ENCODE measurements around the gene PILRA. TPM values are rescaled to one million over a fixed set of nuclear protein-coding genes. Genes with fewer than 3 reads are reported as not detected.

PILRA gene
- total RNA-seq (2022; extraction: Qiagen RNA extraction; ENCODE audit: low read depth): 3.3 to 6.0 TPM (median 5.8 TPM) in 5 replicates

DNA sequence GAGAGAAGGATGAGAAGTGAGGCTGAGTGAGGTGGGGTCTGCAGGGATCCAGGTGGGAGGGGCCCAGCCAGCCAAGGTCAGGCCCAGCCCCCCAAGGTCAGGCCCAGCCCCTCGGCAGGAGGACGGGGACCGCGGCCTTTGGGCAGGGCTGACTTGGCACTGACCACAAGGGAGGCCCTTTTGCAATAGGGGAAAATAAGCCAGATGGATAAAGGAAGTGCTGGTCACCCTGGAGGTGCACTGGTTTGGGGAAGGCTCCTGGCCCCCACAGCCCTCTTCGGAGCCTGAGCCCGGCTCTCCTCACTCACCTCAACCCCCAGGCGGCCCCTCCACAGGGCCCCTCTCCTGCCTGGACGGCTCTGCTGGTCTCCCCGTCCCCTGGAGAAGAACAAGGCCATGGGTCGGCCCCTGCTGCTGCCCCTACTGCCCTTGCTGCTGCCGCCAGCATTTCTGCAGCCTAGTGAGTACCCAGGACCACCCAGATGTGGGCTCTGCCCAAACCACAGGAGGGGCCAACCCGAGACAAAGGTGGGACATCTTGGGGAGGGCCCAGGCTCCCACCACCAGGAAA is at the start of gene PILRA:
PILRA (plus strand) TSS at position 227 of the 571 bp plus-strand sequence; CDS start at position 397, 170 bp downstream.

DNA sequence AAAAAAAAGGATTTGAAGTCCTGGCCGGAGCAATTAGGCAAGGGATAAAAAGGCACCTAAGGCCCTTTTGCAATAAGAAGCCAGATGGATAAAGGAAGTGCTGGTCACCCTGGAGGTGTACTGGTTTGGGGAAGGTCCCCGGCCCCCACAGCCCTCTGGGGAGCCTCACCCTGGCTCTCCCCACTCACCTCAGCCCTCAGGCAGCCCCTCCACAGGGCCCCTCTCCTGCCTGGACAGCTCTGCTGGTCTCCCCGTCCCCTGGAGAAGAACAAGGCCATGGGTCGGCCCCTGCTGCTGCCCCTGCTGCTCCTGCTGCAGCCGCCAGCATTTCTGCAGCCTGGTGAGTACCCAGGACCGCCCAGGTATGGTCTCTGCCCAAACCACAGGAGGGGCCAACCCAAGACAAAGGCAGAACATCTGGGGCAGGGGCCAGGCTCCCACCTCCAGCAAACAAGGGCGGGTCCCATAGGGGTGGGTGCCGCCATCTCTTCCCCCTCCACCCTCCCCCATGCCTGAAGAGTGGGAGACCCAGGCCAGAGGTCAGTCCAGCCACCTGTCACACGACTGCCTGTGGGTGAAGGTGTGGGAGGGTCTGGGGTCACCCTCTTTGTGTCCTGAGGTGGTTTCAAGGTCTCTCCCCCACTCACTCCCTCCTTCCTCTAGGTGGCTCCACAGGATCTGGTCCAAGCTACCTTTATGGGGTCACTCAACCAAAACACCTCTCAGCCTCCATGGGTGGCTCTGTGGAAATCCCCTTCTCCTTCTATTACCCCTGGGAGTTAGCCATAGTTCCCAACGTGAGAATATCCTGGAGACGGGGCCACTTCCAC is 15.0 kb upstream of the PILRA start, which contains the start of gene PILRB:
PILRB (plus strand) TSS at position 91 of the 830 bp plus-strand sequence; CDS start at position 277, 186 bp downstream.

DNA sequence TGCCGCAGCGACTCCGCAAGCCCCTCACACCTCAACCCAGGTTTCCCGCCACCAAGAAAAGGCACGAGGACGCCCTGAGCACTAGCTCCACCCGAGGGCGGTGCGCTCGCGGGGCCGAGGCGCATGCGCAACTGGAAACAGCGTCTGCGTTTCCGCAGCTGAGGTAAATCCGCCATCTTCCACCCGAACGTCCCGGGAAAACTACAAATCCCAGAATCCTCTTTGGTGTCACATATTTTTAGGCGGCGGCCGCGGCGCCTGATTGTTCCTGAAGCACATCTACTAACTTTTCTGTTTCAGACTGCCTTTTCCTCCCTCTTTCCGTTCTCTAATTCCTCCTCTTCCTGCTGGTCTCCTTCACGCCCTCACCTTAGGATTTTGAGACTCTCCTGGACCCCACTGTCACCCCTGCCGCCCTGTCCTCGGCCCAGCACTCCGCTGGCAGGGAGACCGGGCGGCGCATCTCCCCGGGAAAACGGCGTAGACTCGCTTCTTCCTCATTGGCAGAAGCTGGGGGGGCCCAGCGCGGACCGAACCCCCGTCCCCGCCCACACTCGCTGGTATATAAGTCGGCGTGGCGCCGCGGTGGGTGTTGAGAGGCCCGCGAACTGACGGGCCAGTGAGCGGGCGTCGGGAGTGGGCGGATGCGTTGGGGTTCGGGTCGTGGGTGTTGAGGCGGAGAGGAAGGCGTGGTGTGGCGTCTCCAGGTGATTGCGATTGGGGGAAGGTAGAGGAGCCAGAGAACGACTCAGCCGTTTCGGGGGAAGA is 55.1 kb downstream of the PILRA start, which contains the start of gene ZCWPW1:
ZCWPW1 (minus strand) TSS at position 505 of the 768 bp plus-strand sequence. CDS start 8,054 bp downstream, outside the sequence.

DNA sequence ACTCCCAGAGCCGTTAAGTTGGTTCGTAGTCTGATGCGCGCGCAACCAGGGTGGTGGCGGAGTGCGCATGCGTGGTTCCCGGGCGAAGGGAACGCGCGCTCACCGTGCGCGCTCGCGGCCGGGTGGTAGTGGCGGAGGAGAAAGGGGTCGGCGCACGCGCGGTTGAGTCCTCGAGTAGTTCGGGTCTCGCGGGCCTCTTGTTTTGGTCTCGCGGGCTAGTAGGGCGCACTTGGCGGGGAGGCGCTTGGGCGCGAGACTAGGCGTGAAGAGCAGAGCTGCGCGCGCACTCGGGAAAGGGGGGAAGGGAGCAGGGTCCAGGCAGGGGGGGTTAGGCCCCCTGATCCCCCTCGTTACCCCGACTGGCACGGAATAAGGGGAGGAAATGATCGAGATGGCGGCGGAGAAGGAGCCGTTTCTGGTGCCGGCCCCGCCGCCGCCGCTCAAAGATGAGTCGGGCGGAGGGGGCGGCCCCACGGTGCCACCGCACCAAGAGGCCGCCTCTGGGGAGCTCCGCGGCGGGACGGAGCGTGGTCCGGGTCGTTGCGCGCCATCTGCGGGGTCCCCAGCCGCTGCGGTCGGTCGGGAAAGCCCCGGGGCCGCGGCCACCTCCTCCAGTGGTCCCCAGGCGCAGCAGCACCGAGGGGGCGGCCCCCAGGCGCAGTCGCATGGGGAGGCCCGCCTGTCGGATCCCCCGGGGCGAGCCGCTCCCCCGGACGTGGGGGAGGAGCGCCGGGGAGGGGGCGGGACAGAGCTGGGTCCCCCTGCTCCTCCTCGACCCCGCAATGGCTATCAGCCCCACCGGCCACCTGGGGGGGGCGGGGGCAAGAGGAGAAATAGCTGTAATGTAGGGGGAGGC is 56.6 kb downstream of the PILRA start, which contains the start of gene MEPCE:
MEPCE (plus strand) TSS at position 195 of the 856 bp plus-strand sequence; CDS start at position 383, 188 bp downstream.

Other genes with a start within 250 kb of the PILRA start
- gene MBLAC1, start 246.5 kb upstream of the PILRA start, total RNA-seq (2022; extraction: Qiagen RNA extraction; ENCODE audit: low read depth): 2.7 to 3.8 TPM (median 3.1 TPM) in 5 replicates
- 141 to 188 TPM (median 175 TPM) in 5 replicates for gene LAMTOR4, start 224.6 kb upstream of the PILRA start, total RNA-seq (2022; extraction: Qiagen RNA extraction; ENCODE audit: low read depth)
- gene TRAPPC14, start 214.8 kb upstream of the PILRA start, total RNA-seq (2022; extraction: Qiagen RNA extraction; ENCODE audit: low read depth): 8.7 to 16.1 TPM (median 12.9 TPM) in 5 replicates
- gene GAL3ST4, start 204.9 kb upstream of the PILRA start, total RNA-seq (2022; extraction: Qiagen RNA extraction; ENCODE audit: low read depth): 0.07 to 0.08 TPM in 2 of 5 replicates, not detected in the others
- 0.54 to 1.1 TPM (median 0.96 TPM) in 5 replicates for gene GPC2, start 196.1 kb upstream of the PILRA start, total RNA-seq (2022; extraction: Qiagen RNA extraction; ENCODE audit: low read depth)
- 0.10 to 0.50 TPM (median 0.20 TPM) in 4 of 5 replicates, not detected in the other for gene STAG3, start 195.6 kb upstream of the PILRA start, total RNA-seq (2022; extraction: Qiagen RNA extraction; ENCODE audit: low read depth)
- not detected in 5 replicates for gene PVRIG, start 153.5 kb upstream of the PILRA start, total RNA-seq (2022; extraction: Qiagen RNA extraction; ENCODE audit: low read depth)
- gene SPDYE3, start 65.8 kb upstream of the PILRA start, total RNA-seq (2022; extraction: Qiagen RNA extraction; ENCODE audit: low read depth): not detected in 5 replicates
- gene PILRB, start 15.4 kb upstream of the PILRA start, total RNA-seq (2022; extraction: Qiagen RNA extraction; ENCODE audit: low read depth): 17.3 to 30.3 TPM (median 27.1 TPM) in 5 replicates
- gene ZCWPW1, start 55.2 kb downstream of the PILRA start, total RNA-seq (2022; extraction: Qiagen RNA extraction; ENCODE audit: low read depth): 0.85 to 2.2 TPM (median 1.3 TPM) in 5 replicates
- gene MEPCE, start 56.3 kb downstream of the PILRA start, total RNA-seq (2022; extraction: Qiagen RNA extraction; ENCODE audit: low read depth): 37.3 to 48.6 TPM (median 43.9 TPM) in 5 replicates
- gene PPP1R35, start 63.0 kb downstream of the PILRA start, total RNA-seq (2022; extraction: Qiagen RNA extraction; ENCODE audit: low read depth): 34.7 to 61.6 TPM (median 57.5 TPM) in 5 replicates
- 0.21 to 0.98 TPM (median 0.66 TPM) in 5 replicates for gene SPACDR, start 90.8 kb downstream of the PILRA start, total RNA-seq (2022; extraction: Qiagen RNA extraction; ENCODE audit: low read depth)
- 27.2 to 39.5 TPM (median 29.3 TPM) in 5 replicates for gene TSC22D4, start 105.7 kb downstream of the PILRA start, total RNA-seq (2022; extraction: Qiagen RNA extraction; ENCODE audit: low read depth)
- gene NYAP1, start 110.4 kb downstream of the PILRA start, total RNA-seq (2022; extraction: Qiagen RNA extraction; ENCODE audit: low read depth): 0.64 to 1.6 TPM (median 1.2 TPM) in 5 replicates
- 9.7 to 15.0 TPM (median 14.0 TPM) in 5 replicates for gene AGFG2, start 165.7 kb downstream of the PILRA start, total RNA-seq (2022; extraction: Qiagen RNA extraction; ENCODE audit: low read depth)
- 0.42 to 0.76 TPM (median 0.55 TPM) in 3 of 5 replicates, not detected in the others for gene SAP25, start 200.4 kb downstream of the PILRA start, total RNA-seq (2022; extraction: Qiagen RNA extraction; ENCODE audit: low read depth)
- 8.9 to 16.3 TPM (median 13.9 TPM) in 5 replicates for gene LRCH4, start 212.6 kb downstream of the PILRA start, total RNA-seq (2022; extraction: Qiagen RNA extraction; ENCODE audit: low read depth)
- gene FBXO24, start 212.8 kb downstream of the PILRA start, total RNA-seq (2022; extraction: Qiagen RNA extraction; ENCODE audit: low read depth): 0.21 to 0.27 TPM (median 0.27 TPM) in 3 of 5 replicates, not detected in the others
- 6.7 to 10.7 TPM (median 9.0 TPM) in 5 replicates for gene PCOLCE, start 228.9 kb downstream of the PILRA start, total RNA-seq (2022; extraction: Qiagen RNA extraction; ENCODE audit: low read depth)
- gene MOSPD3, start 239.1 kb downstream of the PILRA start, total RNA-seq (2022; extraction: Qiagen RNA extraction; ENCODE audit: low read depth): 14.6 to 22.8 TPM (median 18.4 TPM) in 5 replicates

Measured in A549 treated with RU486 at 1 μM for 4 hours (cell line).